Activated T-cell treated with anti-CD3 and anti-CD28 coated beads, Interleukin-2, amount 50 U/mL, for 24 hours (primary cell): ENCODE data around the gene ENDOD1.
A peak's percentile ranks its signal among the peaks of the same experiment; 100 is the strongest.

Experiments
- DNase-seq: peaks from one replicate; pipeline ENCODE4 v3.0.0-alpha.2; 2020
- H3K27ac Mint-ChIP-seq: 2 replicates; pipeline ENCODE4 v1.8.0; 2020; ENCODE audit warnings: mild to moderate bottlenecking, mixed read lengths
- H3K27me3 Mint-ChIP-seq: 2 replicates; pipeline ENCODE4 v1.8.0; 2020; ENCODE audit warnings: mixed read lengths
- H3K36me3 Mint-ChIP-seq: 2 replicates; pipeline ENCODE4 v1.8.0; 2020; ENCODE audit warnings: low read depth, mixed read lengths
- H3K4me1 Mint-ChIP-seq: 2 replicates; pipeline ENCODE4 v1.8.0; 2020; ENCODE audit warnings: low read depth, mixed read lengths
- H3K4me3 Mint-ChIP-seq: 2 replicates; pipeline ENCODE4 v1.8.0; 2020; ENCODE audit warnings: mild to moderate bottlenecking, moderate library complexity, mixed read lengths
- H3K9me3 Mint-ChIP-seq: 2 replicates; pipeline ENCODE4 v1.8.0; 2020; ENCODE audit warnings: mixed read lengths

ENDOD1 gene

DNA sequence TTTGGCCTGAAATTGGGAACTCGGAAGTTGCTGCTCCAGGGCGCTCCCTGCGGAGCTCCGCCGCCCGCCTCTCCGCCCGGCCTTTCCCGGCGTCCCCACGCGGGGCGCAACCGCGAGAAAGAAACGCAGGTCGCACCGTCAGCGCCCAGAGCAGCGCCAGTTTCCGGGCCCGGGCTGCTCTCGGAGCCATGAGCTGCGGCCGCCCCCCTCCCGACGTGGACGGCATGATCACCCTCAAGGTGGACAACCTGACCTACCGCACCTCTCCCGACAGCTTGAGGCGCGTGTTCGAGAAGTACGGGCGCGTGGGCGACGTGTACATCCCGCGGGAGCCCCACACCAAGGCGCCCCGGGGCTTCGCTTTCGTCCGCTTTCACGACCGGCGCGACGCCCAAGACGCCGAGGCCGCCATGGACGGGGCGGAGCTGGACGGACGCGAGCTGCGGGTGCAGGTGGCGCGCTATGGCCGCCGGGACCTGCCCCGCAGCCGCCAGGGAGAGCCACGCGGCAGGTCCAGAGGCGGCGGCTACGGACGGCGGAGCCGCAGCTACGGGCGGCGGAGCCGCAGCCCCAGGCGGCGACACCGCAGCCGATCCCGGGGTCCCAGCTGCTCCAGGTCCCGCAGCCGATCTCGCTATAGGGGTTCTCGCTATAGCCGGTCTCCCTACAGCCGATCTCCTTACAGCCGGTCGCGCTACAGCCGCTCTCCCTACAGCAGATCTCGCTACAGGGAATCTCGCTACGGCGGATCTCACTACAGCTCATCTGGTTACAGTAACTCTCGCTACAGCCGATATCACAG, 22.4 kb upstream of the ENDOD1 start:
- Mint-ChIP-seq H3K4me3 (peak overlapping the region; percentile 96), H3K27ac (peak overlapping the region; percentile 97), H3K9me3 (no peaks in the 10 kb centered on the region), H3K27me3 (no peaks in the 10 kb centered on the region), H3K36me3 (peaks cover 36% of the 10 kb centered on the region), H3K4me1 (peaks cover 29% of the 10 kb centered on the region)
- peak; percentile 86 for DNase-seq

GRCh38 chr11:95067841-95068219, 21.8 kb upstream of the ENDOD1 start:
- H3K4me3 Mint-ChIP-seq = peak overlapping the region; percentile 96
- H3K4me1 Mint-ChIP-seq = peaks cover 33% of the 10 kb centered on the region
- H3K27me3 Mint-ChIP-seq = no peaks in the 10 kb centered on the region
- DNase-seq = no peak
- H3K27ac Mint-ChIP-seq = peak overlapping the region; percentile 97
- peaks cover 41% of the 10 kb centered on the region for H3K36me3 Mint-ChIP-seq
- H3K9me3 Mint-ChIP-seq = no peaks in the 10 kb centered on the region

GRCh38 chr11:95068549-95068948, 21.1 kb upstream of the ENDOD1 start:
- Mint-ChIP-seq H3K36me3 (peaks cover 45% of the 10 kb centered on the region), H3K4me1 (peaks cover 37% of the 10 kb centered on the region), H3K4me3 (peak overlapping the region; percentile 96), H3K27ac (peak overlapping the region; percentile 97), H3K9me3 (no peaks in the 10 kb centered on the region), H3K27me3 (no peaks in the 10 kb centered on the region)
- peak; percentile 64 for DNase-seq

GRCh38 chr11:95070471-95070870, 19.2 kb upstream of the ENDOD1 start:
- peaks cover 45% of the 10 kb centered on the region for H3K36me3 Mint-ChIP-seq
- peaks cover 37% of the 10 kb centered on the region for H3K4me1 Mint-ChIP-seq
- H3K9me3 Mint-ChIP-seq = no peaks in the 10 kb centered on the region
- H3K27ac Mint-ChIP-seq = peak overlapping the region; percentile 14
- no peak for DNase-seq
- H3K4me3 Mint-ChIP-seq = peak overlapping the region; percentile 11
- no peaks in the 10 kb centered on the region for H3K27me3 Mint-ChIP-seq

DNA sequence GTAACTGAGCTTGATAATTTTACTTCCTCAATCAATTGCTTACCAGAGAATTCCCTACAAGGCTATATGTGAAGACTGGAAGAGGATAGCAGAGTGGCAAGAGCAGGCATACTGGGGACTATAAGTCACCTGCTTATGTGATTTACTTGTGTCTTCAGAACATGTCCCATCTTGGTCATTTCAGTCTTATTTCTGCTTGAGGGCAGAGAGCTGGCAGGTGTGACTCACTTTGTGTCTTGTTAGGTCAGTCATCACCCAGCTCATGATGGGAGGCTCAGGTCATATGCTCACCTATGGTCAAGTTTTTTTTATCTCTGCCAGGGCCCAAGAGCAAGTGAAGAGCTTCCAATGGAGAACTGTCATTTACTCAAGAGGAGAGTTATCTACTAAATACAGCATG, 16.7 kb upstream of the ENDOD1 start:
- no peak for DNase-seq
- no peaks in the 10 kb centered on the region for H3K9me3 Mint-ChIP-seq
- H3K27ac Mint-ChIP-seq = peak overlapping the region; percentile 4
- H3K4me1 Mint-ChIP-seq = peaks cover 35% of the 10 kb centered on the region
- H3K36me3 Mint-ChIP-seq = peaks cover 41% of the 10 kb centered on the region
- H3K4me3 Mint-ChIP-seq = no peak overlapping the region
- no peaks in the 10 kb centered on the region for H3K27me3 Mint-ChIP-seq

- Mint-ChIP-seq H3K27ac (no peak overlapping the region), H3K4me3 (no peak overlapping the region), H3K9me3 (no peaks in the 10 kb centered on the region), H3K36me3 (peaks cover 24% of the 10 kb centered on the region), H3K27me3 (peaks cover 2% of the 10 kb centered on the region), H3K4me1 (peaks cover 27% of the 10 kb centered on the region)
- no peak for DNase-seq
Measured at GRCh38 chr11:95074792-95075563, 14.7 kb upstream of the ENDOD1 start.

GRCh38 chr11:95076416-95076815, 13.2 kb upstream of the ENDOD1 start:
- peaks cover 13% of the 10 kb centered on the region for H3K36me3 Mint-ChIP-seq
- no peak for DNase-seq
- H3K27ac Mint-ChIP-seq = no peak overlapping the region
- no peak overlapping the region for H3K4me3 Mint-ChIP-seq
- H3K4me1 Mint-ChIP-seq = peaks cover 15% of the 10 kb centered on the region
- no peaks in the 10 kb centered on the region for H3K9me3 Mint-ChIP-seq
- H3K27me3 Mint-ChIP-seq = peaks cover 2% of the 10 kb centered on the region

GRCh38 chr11:95076981-95077380, 12.7 kb upstream of the ENDOD1 start:
- Mint-ChIP-seq H3K27me3 (peaks cover 2% of the 10 kb centered on the region), H3K4me1 (peaks cover 11% of the 10 kb centered on the region), H3K36me3 (peaks cover 9% of the 10 kb centered on the region), H3K9me3 (no peaks in the 10 kb centered on the region), H3K27ac (no peak overlapping the region), H3K4me3 (no peak overlapping the region)
- no peak for DNase-seq

- no peaks in the 10 kb centered on the region for H3K36me3 Mint-ChIP-seq
- H3K4me3 Mint-ChIP-seq = no peak overlapping the region
- peaks cover 2% of the 10 kb centered on the region for H3K27me3 Mint-ChIP-seq
- no peak for DNase-seq
- no peaks in the 10 kb centered on the region for H3K9me3 Mint-ChIP-seq
- H3K27ac Mint-ChIP-seq = no peak overlapping the region
- H3K4me1 Mint-ChIP-seq = peaks cover 9% of the 10 kb centered on the region
Measured at GRCh38 chr11:95078526-95078925, 11.1 kb upstream of the ENDOD1 start.

GRCh38 chr11:95081010-95081409, 8.6 kb upstream of the ENDOD1 start:
- Mint-ChIP-seq H3K4me3 (no peak overlapping the region), H3K36me3 (no peaks in the 10 kb centered on the region), H3K27ac (no peak overlapping the region), H3K27me3 (peaks cover 2% of the 10 kb centered on the region), H3K4me1 (peaks cover 30% of the 10 kb centered on the region), H3K9me3 (no peaks in the 10 kb centered on the region)
- DNase-seq = no peak

DNA sequence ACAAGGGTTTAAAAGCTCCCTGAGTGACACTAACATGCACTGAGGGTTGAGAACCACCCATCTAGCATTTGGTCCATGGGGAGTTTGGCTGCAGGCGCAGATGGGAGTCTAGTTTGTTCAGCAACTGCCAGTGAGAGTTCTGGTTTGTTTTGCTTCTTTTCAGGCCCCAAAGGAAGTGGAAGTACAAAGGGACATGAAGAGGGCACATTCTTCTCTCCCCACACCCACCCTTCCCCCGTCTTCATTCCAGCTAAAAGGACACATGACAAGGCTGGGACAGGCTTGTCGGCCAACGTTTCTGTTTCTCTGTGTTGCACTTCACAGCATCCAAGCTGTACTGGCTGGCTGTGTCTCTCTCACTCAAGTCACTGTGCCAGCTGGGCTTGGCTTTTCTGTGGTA, 8.2 kb upstream of the ENDOD1 start:
- H3K27ac Mint-ChIP-seq = no peak overlapping the region
- peaks cover 29% of the 10 kb centered on the region for H3K4me1 Mint-ChIP-seq
- H3K9me3 Mint-ChIP-seq = no peaks in the 10 kb centered on the region
- no peak overlapping the region for H3K4me3 Mint-ChIP-seq
- H3K36me3 Mint-ChIP-seq = no peaks in the 10 kb centered on the region
- DNase-seq = no peak
- peaks cover 2% of the 10 kb centered on the region for H3K27me3 Mint-ChIP-seq

GRCh38 chr11:95082576-95083001, 7.1 kb upstream of the ENDOD1 start:
- H3K27me3 Mint-ChIP-seq = peaks cover 2% of the 10 kb centered on the region
- no peaks in the 10 kb centered on the region for H3K9me3 Mint-ChIP-seq
- peak overlapping the region; percentile 95 for H3K27ac Mint-ChIP-seq
- DNase-seq = no peak
- H3K4me3 Mint-ChIP-seq = no peak overlapping the region
- H3K4me1 Mint-ChIP-seq = peaks cover 26% of the 10 kb centered on the region
- no peaks in the 10 kb centered on the region for H3K36me3 Mint-ChIP-seq

DNA sequence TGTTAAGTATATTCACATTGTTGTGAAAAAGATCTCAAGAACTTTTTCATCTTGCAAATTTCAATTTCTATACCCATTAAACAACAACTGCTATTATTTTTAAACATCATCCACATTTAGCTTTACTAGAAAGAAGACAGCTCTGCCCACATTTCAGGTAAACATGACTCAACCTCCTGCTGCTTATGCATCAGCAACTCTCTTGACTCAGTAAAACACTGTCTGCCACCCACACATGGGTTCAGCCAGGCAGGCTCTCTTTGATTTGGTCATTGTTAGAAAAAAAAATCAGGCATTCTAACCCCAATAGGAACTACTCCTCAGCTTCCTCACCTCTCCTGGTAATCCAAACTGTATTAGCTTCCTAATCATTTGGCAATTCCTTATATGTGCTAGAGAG, 5.1 kb upstream of the ENDOD1 start:
- no peaks in the 10 kb centered on the region for H3K9me3 Mint-ChIP-seq
- no peak overlapping the region for H3K4me3 Mint-ChIP-seq
- H3K36me3 Mint-ChIP-seq = no peaks in the 10 kb centered on the region
- peaks cover 36% of the 10 kb centered on the region for H3K4me1 Mint-ChIP-seq
- DNase-seq = peak; percentile 43
- H3K27ac Mint-ChIP-seq = peak overlapping the region; percentile 95
- H3K27me3 Mint-ChIP-seq = no peaks in the 10 kb centered on the region

GRCh38 chr11:95085117-95085816, 4.4 kb upstream of the ENDOD1 start:
- no peak for DNase-seq
- Mint-ChIP-seq H3K27ac (peak overlapping the region; percentile 4), H3K9me3 (no peaks in the 10 kb centered on the region), H3K36me3 (no peaks in the 10 kb centered on the region), H3K4me1 (peaks cover 38% of the 10 kb centered on the region), H3K27me3 (no peaks in the 10 kb centered on the region), H3K4me3 (no peak overlapping the region)
